ENCODE results near the gene CHST12.
"Not testable (repeated sequence)": the region's sequence is repeated elsewhere in the genome, so short reads cannot be mapped to it uniquely, and the experiment has no call there.

Gene CHST12

DNA sequence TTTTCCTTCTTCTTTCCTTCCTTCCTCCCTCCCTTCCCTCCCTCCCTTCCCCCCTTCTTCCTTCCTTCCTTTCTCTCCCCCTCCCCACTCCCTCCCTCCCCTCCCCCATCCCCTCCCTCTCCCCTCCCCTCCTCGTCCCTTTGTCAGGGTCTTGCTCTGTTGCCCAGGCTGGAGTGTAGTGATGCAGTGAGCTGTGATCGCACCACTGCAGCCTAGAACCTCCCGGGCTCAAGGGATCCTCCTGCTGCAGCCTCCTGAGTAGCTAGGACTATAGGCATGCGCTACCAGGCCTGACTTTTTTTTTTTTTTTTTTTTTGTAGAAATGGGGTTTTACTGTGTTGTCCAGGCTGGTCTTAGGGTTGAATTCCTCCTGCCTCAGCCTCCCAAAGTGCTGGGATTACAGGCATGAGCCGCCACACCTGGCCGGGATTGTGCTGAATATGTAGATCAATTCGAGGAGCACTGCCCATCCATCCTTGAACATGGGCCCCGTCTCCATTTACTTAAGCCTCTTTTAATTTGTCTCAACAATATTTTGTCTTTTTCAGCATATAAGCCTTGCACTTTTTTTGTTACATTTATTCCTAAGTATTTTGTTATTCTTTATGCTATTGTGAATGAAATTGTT is 49.3 kb downstream of the CHST12 start:
- Histone ChIP-seq H3F3A (ENCODE audit: control insufficient read depth, insufficient read depth) (peaks cover 2% of the 10 kb centered on the region; the same call in 1 of the 2 replicates), H3K27me3 (ENCODE audit: control insufficient read depth, low read length) (peaks cover 10% of the 10 kb centered on the region), H3K36me3 (ENCODE audit: control insufficient read depth, low read length) (no peaks in the 10 kb centered on the region)

DNA sequence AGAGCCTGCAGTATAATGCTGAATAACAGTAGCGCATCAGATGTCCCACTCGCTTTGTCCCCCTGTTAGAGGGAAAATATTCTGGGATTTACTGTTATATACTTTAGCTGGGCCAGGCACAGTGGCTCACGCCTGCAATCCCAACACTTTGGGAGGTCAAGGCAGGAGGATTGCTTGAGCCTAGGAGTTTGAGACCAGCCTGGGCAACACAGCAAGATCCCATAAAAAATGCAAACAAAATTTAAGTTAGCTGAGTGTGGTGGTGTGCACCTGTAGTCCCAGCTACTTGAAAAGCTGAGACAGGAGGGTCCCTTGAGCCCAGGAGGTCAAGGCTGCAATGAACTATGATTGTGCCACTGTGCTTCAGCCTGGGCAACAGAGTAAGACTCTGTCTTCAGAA is 50.4 kb downstream of the CHST12 start:
- not testable (repeated sequence) for H4K20me1 ChIP-seq (ENCODE audit: control insufficient read depth, insufficient read depth, low read depth, low read length); H3K36me3 ChIP-seq (ENCODE audit: control insufficient read depth, low read length); H3F3A ChIP-seq (ENCODE audit: control insufficient read depth, insufficient read depth); H3K4me3 ChIP-seq (ENCODE audit: low read length); H3K27me3 ChIP-seq (ENCODE audit: control insufficient read depth, low read length); H3K4me1 ChIP-seq (ENCODE audit: control insufficient read depth, low read length); H3K9me2 ChIP-seq (replicated peaks; ENCODE audit: control insufficient read depth, low read length); H3K79me2 ChIP-seq (ENCODE audit: control insufficient read depth, low read length); H3K27ac ChIP-seq (ENCODE audit: low read depth, low read length); H3K9me3 ChIP-seq (ENCODE audit: control insufficient read depth, insufficient read depth, low read length); H3K4me2 ChIP-seq (ENCODE audit: low read length)

More for the DNA sequence above, 49.3 kb downstream of the CHST12 start:
- H3K4me3 ChIP-seq (ENCODE audit: low read length), result no peak overlapping the region
- no peak overlapping the region for H3K27ac ChIP-seq (ENCODE audit: low read depth, low read length)
- peaks cover 9% of the 10 kb centered on the region for H3K4me1 ChIP-seq (ENCODE audit: control insufficient read depth, low read length)
- no peak for TF ChIP-seq EZH2phosphoT487 (IDR thresholded peaks at IDR 0.05; ENCODE audit: borderline replicate concordance, low read length)
- TF ChIP-seq, protein P1, sequence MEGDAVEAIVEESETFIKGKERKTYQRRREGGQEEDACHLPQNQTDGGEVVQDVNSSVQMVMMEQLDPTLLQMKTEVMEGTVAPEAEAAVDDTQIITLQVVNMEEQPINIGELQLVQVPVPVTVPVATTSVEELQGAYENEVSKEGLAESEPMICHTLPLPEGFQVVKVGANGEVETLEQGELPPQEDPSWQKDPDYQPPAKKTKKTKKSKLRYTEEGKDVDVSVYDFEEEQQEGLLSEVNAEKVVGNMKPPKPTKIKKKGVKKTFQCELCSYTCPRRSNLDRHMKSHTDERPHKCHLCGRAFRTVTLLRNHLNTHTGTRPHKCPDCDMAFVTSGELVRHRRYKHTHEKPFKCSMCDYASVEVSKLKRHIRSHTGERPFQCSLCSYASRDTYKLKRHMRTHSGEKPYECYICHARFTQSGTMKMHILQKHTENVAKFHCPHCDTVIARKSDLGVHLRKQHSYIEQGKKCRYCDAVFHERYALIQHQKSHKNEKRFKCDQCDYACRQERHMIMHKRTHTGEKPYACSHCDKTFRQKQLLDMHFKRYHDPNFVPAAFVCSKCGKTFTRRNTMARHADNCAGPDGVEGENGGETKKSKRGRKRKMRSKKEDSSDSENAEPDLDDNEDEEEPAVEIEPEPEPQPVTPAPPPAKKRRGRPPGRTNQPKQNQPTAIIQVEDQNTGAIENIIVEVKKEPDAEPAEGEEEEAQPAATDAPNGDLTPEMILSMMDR (IDR thresholded peaks at IDR 0.05; ENCODE audit: low read depth, low read length, poor library complexity, severe bottlenecking), result no peak
- H3K9me2 ChIP-seq (replicated peaks; ENCODE audit: control insufficient read depth, low read length), result no peaks in the 10 kb centered on the region
- no peaks in the 10 kb centered on the region for H3K79me2 ChIP-seq (ENCODE audit: control insufficient read depth, low read length)
- no peaks in the 10 kb centered on the region for H3K9me3 ChIP-seq (ENCODE audit: control insufficient read depth, insufficient read depth, low read length)
- H4K20me1 ChIP-seq (ENCODE audit: control insufficient read depth, insufficient read depth, low read depth, low read length), result no peaks in the 10 kb centered on the region
- no peak overlapping the region for H3K4me2 ChIP-seq (ENCODE audit: low read length)

GRCh38 chr7:2459674-2460073 is 56.3 kb downstream of the CHST12 start:
- Histone ChIP-seq H4K20me1 (ENCODE audit: control insufficient read depth, insufficient read depth, low read depth, low read length) (no peaks in the 10 kb centered on the region), H3K4me1 (ENCODE audit: control insufficient read depth, low read length) (no peaks in the 10 kb centered on the region), H3K9me3 (ENCODE audit: control insufficient read depth, insufficient read depth, low read length) (no peaks in the 10 kb centered on the region), H3F3A (ENCODE audit: control insufficient read depth, insufficient read depth) (no peaks in the 10 kb centered on the region; the same call in 1 of the 2 replicates), H3K27ac (ENCODE audit: low read depth, low read length) (no peak overlapping the region), H3K79me2 (ENCODE audit: control insufficient read depth, low read length) (no peaks in the 10 kb centered on the region), H3K27me3 (ENCODE audit: control insufficient read depth, low read length) (no peaks in the 10 kb centered on the region; the same call in 1 of the 2 replicates), H3K9me2 (replicated peaks; ENCODE audit: control insufficient read depth, low read length) (no peaks in the 10 kb centered on the region), H3K4me3 (ENCODE audit: low read length) (no peak overlapping the region), H3K36me3 (ENCODE audit: control insufficient read depth, low read length) (no peaks in the 10 kb centered on the region), H3K4me2 (ENCODE audit: low read length) (no peak overlapping the region)
- TF ChIP-seq EZH2phosphoT487 (IDR thresholded peaks at IDR 0.05; ENCODE audit: borderline replicate concordance, low read length), result no peak
- TF ChIP-seq, protein P1 (IDR thresholded peaks at IDR 0.05; ENCODE audit: low read depth, low read length, poor library complexity, severe bottlenecking), result no peak

DNA sequence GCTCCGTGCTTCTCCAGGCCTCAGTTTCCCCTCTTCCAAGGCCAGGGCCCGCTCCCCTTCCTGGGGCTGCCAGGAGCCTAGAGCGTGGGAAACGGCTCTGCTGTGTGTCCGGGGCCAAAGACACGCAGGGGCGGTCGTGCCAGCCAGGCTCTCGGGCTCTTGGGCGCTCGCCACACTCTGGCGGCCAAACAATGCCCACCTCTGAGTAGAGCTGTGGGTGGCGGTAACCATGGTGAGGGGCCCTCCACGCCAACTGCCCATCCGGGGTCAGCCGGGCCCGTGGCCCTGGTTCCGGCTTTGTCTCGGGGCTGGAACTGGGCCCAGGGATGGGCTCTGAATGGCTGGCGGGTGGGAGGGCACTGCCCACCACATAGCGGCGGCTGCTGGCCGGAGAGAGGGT is 56.8 kb downstream of the CHST12 start:
- H3K4me2 ChIP-seq (ENCODE audit: low read length), result no peak overlapping the region
- H3K4me3 ChIP-seq (ENCODE audit: low read length), result no peak overlapping the region
- no peaks in the 10 kb centered on the region for H3K36me3 ChIP-seq (ENCODE audit: control insufficient read depth, low read length)
- no peak for TF ChIP-seq EZH2phosphoT487 (IDR thresholded peaks at IDR 0.05; ENCODE audit: borderline replicate concordance, low read length)
- TF ChIP-seq, protein P1 (IDR thresholded peaks at IDR 0.05; ENCODE audit: low read depth, low read length, poor library complexity, severe bottlenecking), result no peak
- H3F3A ChIP-seq (ENCODE audit: control insufficient read depth, insufficient read depth), result no peaks in the 10 kb centered on the region; the same call in 1 of the 2 replicates
- no peaks in the 10 kb centered on the region; the same call in 1 of the 2 replicates for H3K27me3 ChIP-seq (ENCODE audit: control insufficient read depth, low read length)
- H4K20me1 ChIP-seq (ENCODE audit: control insufficient read depth, insufficient read depth, low read depth, low read length), result 0 out of 2 replicates have a peak, but pooled peaks cover 2% of the 10 kb centered on the region
- H3K27ac ChIP-seq (ENCODE audit: low read depth, low read length), result no peak overlapping the region
- H3K4me1 ChIP-seq (ENCODE audit: control insufficient read depth, low read length), result no peaks in the 10 kb centered on the region
- no peaks in the 10 kb centered on the region for H3K9me3 ChIP-seq (ENCODE audit: control insufficient read depth, insufficient read depth, low read length)
- no peaks in the 10 kb centered on the region for H3K9me2 ChIP-seq (replicated peaks; ENCODE audit: control insufficient read depth, low read length)
- H3K79me2 ChIP-seq (ENCODE audit: control insufficient read depth, low read length), result no peaks in the 10 kb centered on the region
